GM19193 (cell line): ENCODE measurements around the gene ZNF93.

Experiments
- POLR2A ChIP-seq: IDR thresholded peaks from 4 replicates; pipeline ENCODE4 v1.6.1; 2011; ENCODE audit not compliant: insufficient read depth, insufficient read length; ENCODE audit errors: extremely low read depth

Gene ZNF93

GRCh38 chr19:19900729-19901444 is at the start of gene ZNF93:
Gene ZNF93, plus strand, starts transcription at chr19:19900946. Its CDS starts 143 bp downstream, at chr19:19901089.
- TF ChIP-seq POLR2A = peak; percentile 66

GRCh38 chr19:19858751-19859150 is 42.0 kb upstream of the ZNF93 start:
- TF ChIP-seq POLR2A = no peak

GRCh38 chr19:19860756-19861390 is 39.9 kb upstream of the ZNF93 start:
- TF ChIP-seq POLR2A = no peak

DNA sequence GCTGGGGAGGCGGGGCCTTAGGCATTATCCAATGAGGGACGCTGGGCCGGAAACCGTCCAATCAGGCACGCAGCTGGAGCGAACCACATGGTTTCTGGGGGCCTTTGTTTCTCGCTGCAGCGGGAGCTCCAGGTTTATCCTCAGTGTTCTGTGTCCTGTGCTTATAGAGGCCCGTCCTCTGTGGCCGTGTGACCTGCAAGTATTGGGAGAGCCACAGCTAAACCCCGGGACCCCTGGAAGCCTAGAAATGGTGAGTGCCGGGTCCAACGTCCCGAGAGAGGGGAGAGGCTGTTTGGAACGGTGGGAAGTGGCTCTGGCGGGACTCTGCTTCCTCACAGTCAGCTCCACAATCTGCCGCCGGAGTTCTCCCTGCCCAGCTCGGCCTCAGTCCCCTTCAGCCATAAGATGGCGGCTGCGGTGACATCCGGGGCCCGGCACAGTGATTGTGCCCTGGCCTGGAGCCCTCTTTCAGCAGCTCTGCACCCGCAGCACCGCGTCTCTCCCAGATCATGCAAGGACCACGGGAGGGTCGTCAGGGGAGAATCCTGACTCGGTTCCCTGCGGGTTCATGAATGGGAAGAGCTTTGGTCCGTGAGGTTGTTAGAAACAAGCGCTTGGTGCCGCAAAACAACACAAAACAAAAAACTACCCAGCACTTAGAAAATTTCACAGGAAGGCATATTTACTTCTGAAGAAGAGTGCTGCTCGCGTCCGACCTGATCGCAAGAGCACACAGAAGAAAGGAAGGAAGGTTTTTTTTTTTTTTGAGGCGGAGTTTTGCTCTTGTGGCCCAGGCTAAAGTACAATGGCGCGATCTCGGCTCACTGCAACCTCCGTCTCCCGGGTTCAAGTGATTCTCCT is 34.8 kb upstream of the ZNF93 start, which contains the start of gene ZNF253:
ZNF253 (plus strand) TSS at position 133 of the 861 bp plus-strand sequence; CDS start at position 248, 115 bp downstream.
- TF ChIP-seq POLR2A = peak; percentile 92

DNA sequence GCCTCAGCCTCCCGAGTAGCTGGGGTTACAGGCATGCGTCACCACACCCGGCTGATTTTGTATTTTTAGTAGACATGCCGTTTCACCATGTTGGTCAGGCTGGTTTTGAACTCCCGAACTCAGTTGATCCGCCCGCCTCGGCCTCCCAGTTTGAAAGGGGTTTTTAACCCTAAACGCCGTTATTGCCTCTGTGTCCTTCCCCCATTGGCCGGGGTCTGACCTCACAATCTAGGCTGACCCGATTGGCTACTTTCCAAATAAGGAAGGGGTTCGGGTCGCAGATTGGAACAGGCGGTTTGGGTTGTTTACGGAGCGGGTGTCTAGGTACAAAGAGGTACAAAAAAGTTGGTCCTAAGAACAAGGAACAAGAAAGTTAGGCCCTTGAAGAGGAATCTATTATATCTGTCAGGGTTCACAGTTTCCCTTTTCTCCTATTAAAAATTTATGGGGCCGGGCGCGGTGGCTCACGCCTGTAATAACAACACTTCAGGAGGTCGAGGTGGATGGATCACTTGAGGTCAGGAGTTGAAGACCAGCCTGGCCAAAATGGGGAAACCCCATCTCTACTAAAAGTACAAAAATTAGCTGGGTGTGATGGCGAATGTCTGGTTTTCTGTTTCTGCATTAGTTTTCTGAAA is 34.0 kb upstream of the ZNF93 start:
- no peak for TF ChIP-seq POLR2A

GRCh38 chr19:19871932-19872331 is 28.8 kb upstream of the ZNF93 start:
- TF ChIP-seq POLR2A = no peak

- TF ChIP-seq POLR2A = no peak
These were observed 27.4 kb upstream of the ZNF93 start for GRCh38 chr19:19873381-19873780.

DNA sequence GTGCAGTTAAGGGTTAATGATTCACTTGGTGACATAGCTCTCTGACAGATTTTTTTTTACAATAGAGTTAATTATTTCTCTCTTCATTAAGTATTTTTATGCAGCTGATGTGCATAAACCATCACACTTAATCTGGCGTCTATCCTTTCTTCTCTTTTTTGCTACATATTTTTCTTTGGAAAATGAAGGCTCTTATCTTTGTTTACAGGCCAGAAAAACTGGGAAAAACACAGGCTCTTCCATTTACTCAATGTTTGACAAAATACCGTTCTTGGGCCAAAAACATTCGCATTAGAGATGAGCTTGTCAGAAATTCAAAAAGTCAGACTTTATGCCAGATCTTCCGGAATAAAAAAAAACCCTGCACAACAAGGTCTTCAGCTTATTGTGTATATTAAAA is 23.0 kb upstream of the ZNF93 start:
- TF ChIP-seq POLR2A = no peak

DNA sequence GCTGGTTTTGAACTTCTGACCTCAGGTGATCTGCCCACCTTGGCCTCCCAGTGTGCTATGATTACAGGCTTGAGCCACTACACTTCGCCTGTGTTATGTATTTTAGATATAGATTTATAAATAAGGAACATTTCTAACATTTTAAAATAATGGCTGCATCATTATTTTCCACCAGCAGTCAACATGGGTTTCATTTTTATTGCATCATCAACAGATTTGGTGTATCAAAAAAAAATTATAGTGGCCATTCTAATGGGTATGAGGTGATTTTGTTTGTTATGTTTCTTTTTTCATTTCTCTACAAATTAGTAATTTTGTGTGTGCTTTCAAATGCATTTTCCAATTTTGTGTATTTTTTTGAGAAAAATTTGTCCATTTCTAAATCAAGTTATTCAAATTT is 16.2 kb upstream of the ZNF93 start:
- no peak for TF ChIP-seq POLR2A

GRCh38 chr19:19900139-19900728 is 512 bp upstream of the ZNF93 start:
- no peak for TF ChIP-seq POLR2A

GRCh38 chr19:19909654-19910053 is 8.9 kb downstream of the ZNF93 start:
- TF ChIP-seq POLR2A = no peak

- TF ChIP-seq POLR2A = no peak
These were observed 10.4 kb downstream of the ZNF93 start for GRCh38 chr19:19911150-19911549.

DNA sequence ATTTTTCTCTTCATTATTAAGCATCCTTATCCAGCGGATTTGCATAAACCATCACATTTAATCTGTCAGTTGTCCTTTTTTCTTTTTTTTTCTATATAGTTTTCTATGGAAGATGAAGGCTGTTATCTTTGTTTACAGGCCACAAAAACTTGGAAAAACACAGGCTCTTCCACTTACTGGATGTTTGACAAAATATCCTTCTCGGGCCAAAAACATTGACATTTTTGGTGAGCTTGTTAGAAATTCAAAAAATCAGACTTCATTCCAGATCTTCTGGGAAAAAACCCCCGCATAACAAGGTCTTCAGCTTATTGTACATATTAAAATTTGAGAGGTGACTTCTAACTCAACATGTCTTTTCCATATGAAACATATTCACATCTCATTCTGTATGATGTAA is 13.8 kb downstream of the ZNF93 start:
- no peak for TF ChIP-seq POLR2A

DNA sequence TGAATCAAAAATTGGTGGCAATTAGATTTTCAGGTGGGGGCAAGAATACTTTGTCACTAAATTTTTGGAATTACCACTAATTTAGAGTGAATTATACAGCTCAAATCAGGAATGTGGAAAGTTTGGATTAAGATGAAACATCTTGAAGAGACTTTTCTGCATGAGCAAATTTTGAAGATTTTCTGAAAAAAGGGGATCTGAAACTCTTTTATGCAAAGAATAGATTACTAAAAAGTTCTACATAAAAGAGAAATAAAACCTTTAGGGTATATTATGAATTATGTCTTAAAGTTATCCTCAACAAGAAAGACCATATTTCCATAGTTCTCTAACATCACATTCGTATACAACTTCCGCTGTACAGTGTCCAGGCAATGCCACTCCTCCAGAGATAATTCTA is 36.7 kb downstream of the ZNF93 start:
- no peak for TF ChIP-seq POLR2A

- TF ChIP-seq POLR2A = no peak
These were observed 37.7 kb downstream of the ZNF93 start for GRCh38 chr19:19938449-19938848.

- no peak for TF ChIP-seq POLR2A
These were observed 43.3 kb downstream of the ZNF93 start for GRCh38 chr19:19943848-19944582.
